GM18526 (cell line): ENCODE measurements around the gene MGAT4A.

ENCODE experiments used
- POLR2A ChIP-seq: IDR thresholded peaks from 3 replicates; pipeline ENCODE4 v1.6.1; 2011; ENCODE audit not compliant: insufficient read length; ENCODE audit errors: extremely low read depth

MGAT4A gene

GRCh38 chr2:98726205-98726604 is 4.7 kb downstream of the MGAT4A start:
- TF ChIP-seq POLR2A = no peak

GRCh38 chr2:98720286-98720685 is 10.6 kb downstream of the MGAT4A start:
- no peak for TF ChIP-seq POLR2A

GRCh38 chr2:98717621-98718020 is 13.3 kb downstream of the MGAT4A start:
- no peak for TF ChIP-seq POLR2A

GRCh38 chr2:98716786-98717185 is 14.1 kb downstream of the MGAT4A start:
- no peak for TF ChIP-seq POLR2A

GRCh38 chr2:98715812-98716451 is 15.0 kb downstream of the MGAT4A start:
- TF ChIP-seq POLR2A = no peak

- no peak for TF ChIP-seq POLR2A
These were observed 17.5 kb downstream of the MGAT4A start for GRCh38 chr2:98713332-98714015.

- no peak for TF ChIP-seq POLR2A
These were observed 18.8 kb downstream of the MGAT4A start for GRCh38 chr2:98712145-98712544.

GRCh38 chr2:98711506-98711905 is 19.4 kb downstream of the MGAT4A start:
- no peak for TF ChIP-seq POLR2A

GRCh38 chr2:98710734-98711133 is 20.2 kb downstream of the MGAT4A start:
- no peak for TF ChIP-seq POLR2A

GRCh38 chr2:98709535-98709934 is 21.4 kb downstream of the MGAT4A start:
- no peak for TF ChIP-seq POLR2A

- TF ChIP-seq POLR2A = no peak
These were observed 22.3 kb downstream of the MGAT4A start for GRCh38 chr2:98708396-98709186.

- TF ChIP-seq POLR2A = no peak
These were observed 24.3 kb downstream of the MGAT4A start for GRCh38 chr2:98706591-98706990.

GRCh38 chr2:98705333-98705617 is 25.7 kb downstream of the MGAT4A start:
- TF ChIP-seq POLR2A = no peak

- TF ChIP-seq POLR2A = no peak
These were observed 26.2 kb downstream of the MGAT4A start for GRCh38 chr2:98704499-98705332.

GRCh38 chr2:98703738-98704137 is 27.2 kb downstream of the MGAT4A start:
- no peak for TF ChIP-seq POLR2A
